Astrocyte (in vitro differentiated cells and primary cell): ENCODE measurements around the gene RPP25.

ENCODE experiments used
- EZH2 ChIP-seq: IDR thresholded peaks from 2 replicates; pipeline ENCODE4 v1.6.1; 2012; ENCODE audit warnings: mild to moderate bottlenecking, low read length, inconsistent platforms; ENCODE audit not compliant: insufficient read depth
- TF ChIP-seq, protein P1 (sequence below): IDR thresholded peaks from 2 replicates; pipeline ENCODE4 v1.5.1; 2011; ENCODE audit warnings: low read depth, mild to moderate bottlenecking, inconsistent platforms, low read length, moderate library complexity; ENCODE audit not compliant: insufficient read depth

DNA sequence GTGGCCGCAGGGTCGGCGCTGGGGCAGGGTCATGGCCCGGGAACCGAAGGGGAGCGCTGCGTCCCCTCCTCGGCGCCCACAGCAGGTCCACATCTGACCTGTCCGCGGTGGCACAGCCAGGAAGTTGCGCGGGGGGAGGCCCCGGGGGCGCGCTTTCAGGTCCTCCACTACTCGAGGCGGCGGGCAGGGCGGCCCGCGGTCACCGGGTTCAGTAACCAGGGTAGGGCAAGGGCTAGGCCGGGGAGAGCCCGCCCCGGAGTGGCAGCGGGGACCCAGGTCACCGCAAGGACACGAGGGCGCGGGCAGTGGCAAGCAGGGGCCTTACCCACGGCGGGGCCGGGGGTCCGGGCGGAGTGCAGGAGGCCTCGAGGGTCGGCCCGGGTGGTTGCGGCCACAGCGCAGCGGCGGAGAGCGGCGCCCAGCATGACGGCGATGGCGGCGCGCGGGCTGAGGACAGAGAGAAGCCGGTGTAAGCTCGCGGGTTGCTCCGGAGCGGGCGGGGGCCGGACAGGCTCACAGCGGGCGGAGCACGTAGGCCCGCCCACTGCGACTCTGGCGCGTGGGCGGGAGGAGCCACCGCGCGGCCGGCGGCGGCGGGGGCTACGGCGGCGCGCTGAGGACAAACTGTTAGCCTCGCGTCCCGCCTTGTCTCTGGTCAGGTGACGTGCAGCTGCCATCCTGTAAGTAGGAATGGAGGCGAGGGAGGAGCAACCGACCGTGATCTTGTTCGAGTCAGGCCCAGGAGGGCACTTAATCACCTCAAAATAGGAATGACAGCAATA is 18.8 kb downstream of the RPP25 start, which contains the start of gene COX5A:
- TF ChIP-seq, protein P1, sequence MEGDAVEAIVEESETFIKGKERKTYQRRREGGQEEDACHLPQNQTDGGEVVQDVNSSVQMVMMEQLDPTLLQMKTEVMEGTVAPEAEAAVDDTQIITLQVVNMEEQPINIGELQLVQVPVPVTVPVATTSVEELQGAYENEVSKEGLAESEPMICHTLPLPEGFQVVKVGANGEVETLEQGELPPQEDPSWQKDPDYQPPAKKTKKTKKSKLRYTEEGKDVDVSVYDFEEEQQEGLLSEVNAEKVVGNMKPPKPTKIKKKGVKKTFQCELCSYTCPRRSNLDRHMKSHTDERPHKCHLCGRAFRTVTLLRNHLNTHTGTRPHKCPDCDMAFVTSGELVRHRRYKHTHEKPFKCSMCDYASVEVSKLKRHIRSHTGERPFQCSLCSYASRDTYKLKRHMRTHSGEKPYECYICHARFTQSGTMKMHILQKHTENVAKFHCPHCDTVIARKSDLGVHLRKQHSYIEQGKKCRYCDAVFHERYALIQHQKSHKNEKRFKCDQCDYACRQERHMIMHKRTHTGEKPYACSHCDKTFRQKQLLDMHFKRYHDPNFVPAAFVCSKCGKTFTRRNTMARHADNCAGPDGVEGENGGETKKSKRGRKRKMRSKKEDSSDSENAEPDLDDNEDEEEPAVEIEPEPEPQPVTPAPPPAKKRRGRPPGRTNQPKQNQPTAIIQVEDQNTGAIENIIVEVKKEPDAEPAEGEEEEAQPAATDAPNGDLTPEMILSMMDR = no peak
- no peak for TF ChIP-seq EZH2
